NB4 (cell line): Measurements from ENCODE around the gene ARSI.

Experiments
- DNase-seq: peaks from one replicate; pipeline ENCODE4 v3.0.0; 2010; ENCODE audit warnings: low read depth
- H3K4me3 ChIP-seq: one replicate; pipeline ENCODE4 v1.5.1; 2011; ENCODE audit warnings: mild to moderate bottlenecking, low read depth, low read length, moderate library complexity
- MYC ChIP-seq: IDR thresholded peaks from 2 replicates; pipeline ENCODE4 v1.6.1; 2011; ENCODE audit warnings: low read depth, low read length
- POLR2A ChIP-seq: IDR thresholded peaks from 2 replicates; pipeline ENCODE4 v1.6.1; 2011; ENCODE audit warnings: mild to moderate bottlenecking; ENCODE audit not compliant: insufficient read length; ENCODE audit errors: extremely low read depth
- TF ChIP-seq, protein P1 (sequence below): IDR thresholded peaks from 2 replicates; pipeline ENCODE4 v1.6.1; 2011; ENCODE audit warnings: low read depth, low read length
- TF ChIP-seq, protein P2 (sequence below): IDR thresholded peaks from one replicate; pipeline ENCODE4 v1.5.1; 2012; ENCODE audit warnings: low read depth, low read length

ARSI gene

DNA sequence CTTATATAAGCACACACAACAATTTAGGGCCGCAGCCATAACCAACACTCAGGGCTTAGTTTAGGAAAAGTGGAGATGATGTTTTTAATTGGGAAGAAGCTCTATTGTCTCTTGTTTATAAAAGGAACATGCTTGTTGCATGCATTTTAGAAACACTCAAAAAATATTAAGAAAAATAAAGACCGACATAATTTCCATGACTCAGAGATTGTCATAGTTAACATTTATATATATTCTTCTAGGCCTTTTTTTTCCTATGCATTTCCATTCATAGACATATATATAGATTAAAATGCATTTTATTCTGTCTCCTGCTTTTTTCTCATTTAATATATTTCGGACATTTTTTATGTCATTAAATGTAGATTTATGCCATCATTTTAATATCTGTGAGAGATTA lies 13.6 kb upstream of the ARSI start:
- no peak overlapping the region for H3K4me3 ChIP-seq

DNA sequence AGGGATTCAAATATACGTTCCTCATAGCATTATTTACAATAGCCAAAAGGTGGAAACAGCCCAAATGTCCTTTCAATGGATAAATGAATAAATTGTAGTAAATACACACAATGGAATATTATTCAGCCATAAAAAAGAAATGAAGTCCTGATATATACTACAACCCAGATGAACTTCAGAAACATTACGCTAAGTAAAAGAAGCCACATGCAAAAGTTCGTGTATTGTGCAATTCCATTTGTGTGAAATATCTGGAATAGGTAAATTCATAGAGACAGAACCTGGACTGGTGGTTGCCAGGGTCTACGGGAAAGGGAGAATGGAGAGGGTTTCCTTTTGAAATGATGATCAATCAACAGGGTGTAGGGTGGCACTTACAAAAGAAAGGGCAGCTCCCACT lies 12.5 kb upstream of the ARSI start:
- DNase-seq = no peak
- TF ChIP-seq POLR2A = no peak
- TF ChIP-seq, protein P1, sequence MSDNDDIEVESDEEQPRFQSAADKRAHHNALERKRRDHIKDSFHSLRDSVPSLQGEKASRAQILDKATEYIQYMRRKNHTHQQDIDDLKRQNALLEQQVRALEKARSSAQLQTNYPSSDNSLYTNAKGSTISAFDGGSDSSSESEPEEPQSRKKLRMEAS = no peak
- TF ChIP-seq, protein P2, sequence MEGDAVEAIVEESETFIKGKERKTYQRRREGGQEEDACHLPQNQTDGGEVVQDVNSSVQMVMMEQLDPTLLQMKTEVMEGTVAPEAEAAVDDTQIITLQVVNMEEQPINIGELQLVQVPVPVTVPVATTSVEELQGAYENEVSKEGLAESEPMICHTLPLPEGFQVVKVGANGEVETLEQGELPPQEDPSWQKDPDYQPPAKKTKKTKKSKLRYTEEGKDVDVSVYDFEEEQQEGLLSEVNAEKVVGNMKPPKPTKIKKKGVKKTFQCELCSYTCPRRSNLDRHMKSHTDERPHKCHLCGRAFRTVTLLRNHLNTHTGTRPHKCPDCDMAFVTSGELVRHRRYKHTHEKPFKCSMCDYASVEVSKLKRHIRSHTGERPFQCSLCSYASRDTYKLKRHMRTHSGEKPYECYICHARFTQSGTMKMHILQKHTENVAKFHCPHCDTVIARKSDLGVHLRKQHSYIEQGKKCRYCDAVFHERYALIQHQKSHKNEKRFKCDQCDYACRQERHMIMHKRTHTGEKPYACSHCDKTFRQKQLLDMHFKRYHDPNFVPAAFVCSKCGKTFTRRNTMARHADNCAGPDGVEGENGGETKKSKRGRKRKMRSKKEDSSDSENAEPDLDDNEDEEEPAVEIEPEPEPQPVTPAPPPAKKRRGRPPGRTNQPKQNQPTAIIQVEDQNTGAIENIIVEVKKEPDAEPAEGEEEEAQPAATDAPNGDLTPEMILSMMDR = no peak
- H3K4me3 ChIP-seq = no peak overlapping the region

More for the DNA sequence above, 13.6 kb upstream of the ARSI start:
- TF ChIP-seq, protein P2 = no peak
- no peak for TF ChIP-seq MYC
- TF ChIP-seq, protein P1 = no peak
- no peak for TF ChIP-seq POLR2A
- no peak for DNase-seq

DNA sequence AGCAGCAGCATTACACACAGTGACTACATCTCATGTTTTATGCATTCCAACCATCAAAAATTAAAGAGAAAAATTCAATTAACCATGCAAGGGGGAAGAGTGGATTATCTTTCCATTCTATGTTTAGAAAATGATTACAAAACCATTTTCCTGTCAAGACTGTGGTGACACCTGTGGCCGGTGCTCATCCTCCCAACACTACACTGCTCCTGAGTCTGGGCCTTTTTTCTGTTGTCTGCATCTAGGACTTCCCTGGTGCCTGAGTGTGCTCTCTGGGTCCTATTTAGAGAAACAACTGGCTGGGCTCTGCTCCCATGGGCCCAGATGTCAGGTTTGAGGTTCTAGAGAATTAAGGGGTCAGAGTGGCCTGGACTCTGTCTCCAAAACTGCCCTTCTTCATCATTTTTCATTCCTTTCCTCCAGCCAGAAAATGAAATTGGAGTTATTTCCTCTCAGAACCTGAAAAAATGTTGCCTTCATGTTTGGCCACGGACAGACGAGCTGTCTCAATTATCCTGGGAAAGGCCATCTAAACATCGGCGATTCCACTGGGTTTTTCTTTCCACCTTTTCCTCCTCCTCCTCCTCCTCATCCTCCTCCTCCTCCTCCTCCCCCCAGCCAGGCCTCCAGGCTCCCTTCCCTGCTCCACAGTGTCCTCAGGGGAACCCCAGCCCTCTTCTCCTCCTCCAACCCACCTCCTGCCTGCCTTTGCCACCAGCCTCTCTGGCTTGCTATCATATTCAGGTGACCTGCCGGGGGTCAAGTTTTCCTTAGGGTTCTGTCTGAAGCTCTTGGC lies 11.4 kb upstream of the ARSI start:
- TF ChIP-seq, protein P1 = no peak
- no peak for TF ChIP-seq MYC
- TF ChIP-seq, protein P2 = no peak
- no peak for TF ChIP-seq POLR2A
- DNase-seq = no peak
- H3K4me3 ChIP-seq = no peak overlapping the region

DNA sequence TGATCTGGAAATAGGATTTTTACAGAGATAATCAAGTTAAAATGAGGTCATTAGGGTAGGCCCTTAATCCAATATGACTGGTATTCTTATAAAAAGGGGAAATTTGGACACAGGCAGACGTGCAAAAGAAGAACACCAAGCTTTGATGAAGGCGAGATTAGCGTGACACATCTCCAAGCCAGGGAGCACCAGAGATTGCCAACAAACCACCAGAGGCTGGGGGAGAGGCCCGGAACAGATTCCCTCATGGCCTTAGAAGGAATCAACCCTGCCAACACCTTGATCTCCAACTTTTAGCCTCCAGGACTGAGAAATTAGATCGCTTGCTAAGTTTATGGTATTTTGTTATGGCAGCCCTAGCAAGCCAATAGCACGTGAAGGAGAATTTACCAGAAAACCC lies 10.8 kb upstream of the ARSI start:
- TF ChIP-seq, protein P2 = no peak
- TF ChIP-seq MYC (no peak), POLR2A (no peak)
- TF ChIP-seq, protein P1 = no peak
- no peak for DNase-seq
- H3K4me3 ChIP-seq = no peak overlapping the region

DNA sequence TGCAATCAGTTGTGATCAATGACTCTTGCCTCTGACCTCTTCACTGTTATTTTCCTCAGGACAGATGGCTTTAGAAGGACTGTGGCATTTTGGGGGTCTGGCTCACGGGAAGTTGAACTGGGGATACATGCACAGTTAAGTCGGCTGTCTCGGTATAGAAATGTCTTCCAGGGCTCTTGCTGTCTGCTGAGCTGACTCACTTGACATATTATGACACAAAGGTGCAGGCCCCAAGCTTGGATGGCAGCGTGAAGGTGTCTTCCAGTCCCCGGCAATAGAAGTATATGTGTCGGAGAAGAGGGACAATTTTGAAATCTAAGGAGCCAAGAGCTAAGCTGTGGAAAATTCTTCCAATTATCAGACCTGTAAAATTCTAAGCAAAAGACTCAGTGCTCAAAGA lies 9.8 kb upstream of the ARSI start:
- H3K4me3 ChIP-seq = no peak overlapping the region
- no peak for TF ChIP-seq POLR2A
- TF ChIP-seq, protein P1 = no peak
- TF ChIP-seq, protein P2 = no peak
- no peak for TF ChIP-seq MYC
- DNase-seq = no peak
